Measurements from ENCODE around the gene CPNE1.
"Not testable (repeated sequence)": the region's sequence is repeated elsewhere in the genome, so short reads cannot be mapped to it uniquely, and the experiment has no call there.

The CPNE1 gene

DNA sequence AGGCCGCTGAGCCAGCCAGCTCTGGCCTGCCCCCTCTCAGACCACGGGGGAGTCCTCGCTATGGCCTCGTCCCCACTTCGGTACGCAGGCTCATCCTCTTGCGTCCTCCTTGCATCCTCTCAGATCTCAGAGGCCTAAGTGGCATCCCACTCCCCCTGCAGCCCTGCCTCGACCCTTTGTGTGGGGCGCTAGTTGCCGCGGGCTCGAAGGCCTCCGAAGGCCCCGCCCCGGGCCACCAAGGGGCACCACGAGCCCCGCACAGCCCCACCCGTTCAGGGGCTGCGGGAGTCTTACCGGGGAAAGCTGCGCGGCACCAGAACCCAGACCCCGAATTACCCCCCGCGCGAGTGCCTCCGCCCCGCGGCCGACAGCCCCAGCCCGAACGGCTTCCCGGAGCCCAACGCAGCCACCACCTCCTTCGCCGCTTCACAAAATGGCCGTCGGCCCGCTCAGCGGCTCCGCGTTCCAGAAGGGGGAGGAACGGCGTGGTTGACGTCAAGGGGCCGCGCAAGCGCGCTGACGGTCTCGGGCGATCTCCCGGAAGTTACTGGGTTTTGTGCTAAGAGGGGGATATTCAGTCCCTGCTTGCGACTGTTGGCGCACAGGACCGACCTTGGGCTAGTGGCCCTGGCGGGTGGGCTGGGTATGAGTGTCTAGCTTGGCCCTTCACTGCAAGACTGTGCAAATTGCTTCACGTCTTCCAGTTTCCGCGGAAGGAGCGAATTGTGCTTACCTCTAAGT is at the start of gene CPNE1, which contains the start of gene RBM12:
Gene CPNE1, minus strand, starts transcription at position 435 of the 741 bp plus-strand sequence. CDS start 31,977 bp downstream, outside the sequence.
Gene RBM12, minus strand, starts transcription at position 435 of the 741 bp plus-strand sequence. CDS start 9,578 bp downstream, outside the sequence.
- DNase-seq (ENCODE audit: low spot score), result peak; percentile 97

DNA sequence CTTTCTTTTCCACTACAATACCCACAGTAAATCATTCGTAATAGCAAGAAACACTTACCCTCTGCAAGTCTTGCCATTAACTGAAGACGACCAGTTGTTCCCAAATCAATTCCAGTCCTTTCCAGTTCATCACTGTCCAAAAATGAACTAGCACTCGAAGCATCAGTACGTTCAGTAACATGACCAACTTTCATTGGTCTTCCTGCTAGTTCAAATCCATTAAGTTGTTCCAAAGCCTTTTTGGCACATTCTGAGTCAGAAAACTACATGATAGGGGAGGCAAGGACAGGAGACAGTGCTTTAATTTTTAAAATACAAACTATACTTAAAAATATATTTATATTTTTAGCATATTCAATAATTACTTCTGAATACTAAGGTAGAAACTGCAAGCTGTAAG is 49.4 kb upstream of the CPNE1 start:
- DNase-seq (ENCODE audit: low spot score), result no peak

DNA sequence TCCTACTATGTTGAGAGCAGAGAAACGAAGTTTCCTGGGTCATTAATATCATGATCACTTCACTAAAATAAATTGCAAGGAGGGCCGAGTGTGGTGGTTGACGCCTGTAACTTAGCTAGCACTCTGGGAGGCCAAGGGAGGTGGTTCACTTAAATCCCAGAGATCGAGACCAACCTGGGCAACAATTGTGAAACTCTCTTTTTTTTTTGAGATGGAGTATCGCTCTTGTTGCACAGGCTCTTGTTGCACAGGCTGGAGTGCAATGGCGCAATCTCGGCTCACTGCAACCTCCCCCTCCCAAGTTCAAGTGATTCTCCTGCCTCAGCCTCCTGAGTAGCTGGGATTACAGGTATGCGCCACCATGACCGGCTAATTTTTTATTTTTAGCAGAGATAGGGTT is 48.4 kb upstream of the CPNE1 start:
- not testable (repeated sequence) for DNase-seq (ENCODE audit: low spot score)

DNA sequence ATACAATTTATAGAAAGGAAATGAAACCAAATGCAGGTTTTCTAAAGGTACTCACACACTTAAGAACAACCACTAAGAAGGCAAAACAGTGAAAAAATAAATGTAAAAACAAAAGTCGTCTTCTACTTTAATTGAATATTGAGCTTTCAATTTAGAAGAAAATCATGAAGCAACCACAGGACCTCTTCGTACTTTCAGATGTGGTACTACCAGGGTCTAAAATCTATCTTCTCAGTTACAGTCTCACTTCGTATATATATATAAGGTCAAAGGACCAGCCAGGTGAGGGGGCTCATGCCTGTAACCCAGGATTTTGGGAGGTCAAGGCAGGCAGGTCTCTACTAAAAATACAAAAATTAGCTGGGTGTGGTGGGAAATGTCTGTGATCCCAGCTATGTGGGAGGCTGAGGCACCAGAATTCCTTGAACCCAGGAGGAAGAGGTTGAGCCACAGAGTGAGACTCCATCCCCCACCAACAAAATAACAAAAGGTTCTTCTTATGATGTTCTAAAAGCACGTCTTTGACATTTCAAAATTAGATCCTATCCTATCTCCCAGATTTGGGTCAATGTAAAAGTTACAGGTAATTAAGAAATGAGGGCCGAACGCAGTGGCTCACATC is 47.0 kb upstream of the CPNE1 start:
- DNase-seq (ENCODE audit: low spot score), result no peak

DNA sequence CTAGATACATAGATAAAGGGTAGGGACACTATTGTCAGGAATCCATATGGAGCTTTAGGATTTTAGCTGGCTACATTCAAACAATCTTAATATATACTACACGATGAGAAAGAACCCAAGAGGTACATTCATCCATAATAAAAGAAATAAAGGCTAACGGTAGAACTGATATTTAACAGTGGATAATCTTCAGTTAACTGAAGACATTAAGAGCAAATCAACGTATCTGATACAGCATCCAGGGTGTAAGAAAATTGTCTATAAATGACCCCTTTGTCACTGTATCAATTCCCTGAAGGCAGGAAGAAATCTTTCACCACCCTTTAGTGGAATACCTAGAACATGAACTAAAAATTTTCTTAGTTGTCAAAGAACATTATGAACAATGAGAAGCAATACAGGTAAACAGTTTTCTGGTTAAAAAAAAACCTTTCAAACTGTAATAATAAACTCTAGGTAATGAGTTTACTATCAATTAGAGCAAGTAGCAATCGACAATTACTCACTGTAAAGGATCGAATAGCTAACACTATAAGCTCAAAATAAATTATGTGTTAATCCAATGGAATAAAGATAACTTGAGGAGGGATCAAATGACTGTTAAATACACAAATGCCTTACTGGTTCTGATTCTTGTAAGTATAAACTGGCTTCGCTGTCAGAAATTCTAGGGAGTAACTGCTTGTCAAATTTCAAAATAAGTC is 46.3 kb upstream of the CPNE1 start:
- no peak for DNase-seq (ENCODE audit: low spot score)

DNA sequence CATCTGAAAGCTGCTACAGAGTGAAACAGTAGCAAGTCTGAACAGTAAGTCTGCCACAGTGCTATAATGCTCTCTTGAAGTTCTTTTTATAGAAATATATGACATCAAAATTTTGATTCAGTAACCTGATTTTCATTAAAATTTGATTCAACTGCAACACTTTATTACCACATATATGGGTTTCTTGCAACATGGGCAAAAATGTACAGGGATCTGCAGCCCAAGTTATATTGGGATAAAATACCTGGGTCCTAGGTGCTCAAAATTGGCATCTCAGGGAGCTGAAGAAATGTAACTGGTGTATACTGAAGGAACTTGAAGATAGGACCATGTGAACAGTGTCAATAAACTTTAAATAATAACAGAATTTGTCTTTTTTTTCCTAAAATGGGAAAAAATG is 45.3 kb upstream of the CPNE1 start:
- no peak for DNase-seq (ENCODE audit: low spot score)

DNA sequence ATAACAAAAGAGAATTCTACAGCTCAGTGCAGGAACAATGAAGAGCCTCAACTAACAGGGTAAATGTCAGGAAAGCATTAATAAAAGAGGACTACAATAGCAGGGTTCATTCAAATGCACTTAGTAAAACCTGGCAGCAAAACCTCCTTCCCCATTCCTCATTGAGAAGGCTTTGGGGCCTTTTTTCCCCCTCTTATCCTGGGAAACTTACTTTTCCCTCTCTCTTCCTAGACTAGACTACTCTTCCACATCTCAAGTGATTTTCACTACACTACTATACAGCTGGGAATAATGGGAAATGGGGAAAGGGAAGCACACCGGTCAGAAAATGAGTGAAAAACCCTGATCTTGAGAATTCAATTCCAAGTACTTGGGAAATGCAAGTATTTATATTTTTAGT is 44.6 kb upstream of the CPNE1 start:
- DNase-seq (ENCODE audit: low spot score), result no peak

DNA sequence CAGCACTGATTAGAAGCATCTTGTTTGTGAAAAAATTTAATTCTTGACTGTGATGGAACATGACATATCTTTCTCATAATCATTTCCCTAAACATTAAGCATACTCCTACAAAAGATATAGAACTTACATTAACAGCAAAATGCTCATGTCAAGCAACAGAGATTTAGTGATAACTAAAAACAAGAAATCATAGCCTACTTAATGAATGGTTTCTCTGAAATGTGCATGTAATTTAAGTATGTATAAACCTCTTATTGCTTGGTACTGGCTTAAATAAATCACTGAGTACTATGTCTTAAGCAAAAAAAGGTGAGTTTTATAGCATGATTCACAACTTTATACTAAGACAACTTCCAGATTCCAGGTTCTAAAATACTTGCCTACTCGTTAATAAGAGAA is 43.8 kb upstream of the CPNE1 start:
- DNase-seq (ENCODE audit: low spot score), result no peak

DNA sequence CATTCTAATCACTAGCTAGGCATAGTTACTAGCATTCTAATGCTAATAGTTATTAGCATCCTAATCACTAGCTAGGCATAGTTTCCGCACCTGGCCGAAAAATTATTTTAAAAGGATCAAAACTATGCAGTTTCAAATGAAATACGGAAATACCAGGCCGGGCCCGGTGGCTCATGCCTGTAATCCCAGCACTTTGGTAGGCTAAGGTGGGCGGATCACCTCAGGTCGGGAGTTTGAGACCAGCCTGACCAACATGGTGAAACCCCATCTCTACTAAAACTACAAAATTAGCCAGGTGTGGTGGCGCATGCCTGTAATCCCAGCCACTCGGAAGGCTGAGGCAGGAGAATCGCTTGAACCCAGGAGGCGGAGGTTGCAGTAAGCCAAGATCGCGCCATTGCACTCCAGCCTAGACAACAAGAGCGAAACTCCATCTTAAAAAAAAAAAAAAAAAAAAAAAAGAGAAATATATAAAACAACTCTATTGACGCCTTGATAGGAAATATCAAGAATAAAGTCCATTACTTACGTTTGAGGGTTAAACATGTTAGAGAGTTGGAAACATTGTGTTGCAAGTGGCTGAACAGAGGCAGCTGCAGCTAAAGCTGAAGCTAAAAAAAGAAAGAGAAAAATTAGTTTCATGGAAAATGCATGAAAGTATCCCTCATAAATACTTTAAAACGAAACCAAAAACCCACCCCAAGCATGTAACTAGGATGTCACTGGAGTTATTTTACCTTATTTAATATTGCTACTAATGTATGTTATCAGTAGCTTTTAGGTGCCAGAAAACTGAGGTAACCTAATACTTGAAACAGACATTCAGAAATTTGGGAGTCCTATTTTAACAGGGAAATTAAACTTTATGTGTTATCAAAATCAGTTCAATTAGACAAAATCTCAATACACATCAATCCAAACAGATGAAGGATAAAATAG is 42.2 kb upstream of the CPNE1 start:
- DNase-seq (ENCODE audit: low spot score), result not testable (repeated sequence)

DNA sequence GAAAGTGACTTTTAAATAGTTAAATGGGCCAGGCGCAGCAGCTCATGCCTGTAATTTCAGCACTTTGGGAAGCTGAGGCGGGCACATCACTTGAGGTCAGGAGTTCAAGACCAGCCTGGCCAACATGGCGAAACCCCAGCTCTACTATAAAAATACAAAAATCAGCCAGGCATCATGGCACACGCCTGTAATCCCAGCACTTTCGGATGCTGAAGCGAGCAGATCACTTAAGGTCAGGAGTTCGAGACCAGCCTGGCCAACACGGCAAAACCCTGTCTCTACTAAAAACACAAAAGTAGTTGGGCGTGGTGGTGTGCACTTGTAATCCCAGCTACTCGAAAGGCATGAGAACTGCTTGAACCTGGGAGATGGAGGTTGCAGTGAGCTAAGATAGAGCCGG is 41.2 kb upstream of the CPNE1 start:
- DNase-seq (ENCODE audit: low spot score), result not testable (repeated sequence)

DNA sequence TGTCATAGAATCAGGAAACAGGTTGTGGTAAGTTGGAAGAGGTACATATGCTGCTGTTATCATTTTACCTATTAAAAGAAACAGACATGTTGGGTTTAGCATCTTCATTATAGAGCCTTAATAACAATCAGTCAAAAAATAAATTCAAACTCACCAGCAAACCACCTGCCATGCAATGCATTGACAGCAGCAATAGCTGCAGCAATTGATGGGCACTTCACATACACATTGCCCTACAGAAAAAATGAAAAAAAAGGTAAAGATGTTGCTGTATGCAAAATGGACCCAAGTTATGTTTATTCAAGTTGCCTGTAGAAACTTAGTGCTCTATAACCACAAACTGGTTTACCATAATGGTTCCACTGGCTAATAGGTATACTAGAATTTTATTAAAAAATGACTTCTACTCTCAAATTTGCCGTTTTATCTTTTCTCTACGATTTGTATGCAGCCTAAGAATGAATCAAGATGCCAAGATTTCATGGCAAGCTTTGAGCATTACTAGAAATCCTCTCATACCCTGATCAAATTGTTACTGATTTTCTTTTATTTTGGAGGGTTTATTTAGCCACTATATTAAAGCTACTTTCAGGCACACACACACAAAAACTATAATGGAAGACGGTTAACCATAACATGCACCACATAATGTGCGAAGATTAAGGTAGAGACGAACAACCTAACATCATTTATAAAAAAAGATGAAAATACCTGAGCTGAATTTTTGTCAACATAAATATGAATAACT is 40.0 kb upstream of the CPNE1 start:
- DNase-seq (ENCODE audit: low spot score), result no peak

DNA sequence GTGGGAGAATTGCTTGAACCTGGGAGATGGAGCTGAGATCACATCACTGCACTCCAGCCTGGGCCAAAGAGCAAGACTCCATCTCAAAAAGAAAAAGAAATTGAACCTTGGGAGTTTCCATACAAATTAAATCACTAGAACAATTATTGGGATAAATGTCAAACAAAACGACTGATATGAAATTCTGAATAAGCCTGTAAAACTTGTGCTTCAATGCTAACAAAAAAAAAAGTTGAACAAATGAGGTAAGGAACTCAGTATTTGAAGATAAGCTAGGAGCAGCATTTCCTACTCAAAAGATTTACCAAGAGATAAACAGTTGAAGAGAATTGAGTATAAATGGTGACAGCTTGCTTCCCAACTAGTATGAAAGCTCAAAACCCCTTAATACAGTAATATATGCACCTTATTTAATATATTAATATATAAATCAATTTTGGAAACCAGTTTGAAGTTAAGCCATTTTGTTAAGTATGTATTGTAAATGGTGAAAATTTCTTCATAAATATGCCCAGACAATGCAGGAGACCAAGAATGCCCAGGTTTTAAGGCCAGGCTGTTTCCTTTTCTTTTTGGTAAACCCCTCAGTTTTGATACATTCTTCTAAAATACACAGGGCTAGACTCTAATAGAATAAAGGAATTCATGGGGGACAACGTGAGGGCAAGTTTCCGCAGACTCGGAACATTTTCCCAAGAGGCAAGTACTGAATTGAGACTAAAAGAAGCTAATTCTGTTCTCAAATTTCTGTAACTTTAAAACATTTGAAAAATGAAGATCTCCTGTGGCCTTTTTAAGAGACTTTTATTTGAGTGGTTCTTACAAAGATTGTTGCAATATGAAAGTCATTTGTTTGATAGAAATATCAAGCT is 38.4 kb upstream of the CPNE1 start:
- DNase-seq (ENCODE audit: low spot score), result no peak

DNA sequence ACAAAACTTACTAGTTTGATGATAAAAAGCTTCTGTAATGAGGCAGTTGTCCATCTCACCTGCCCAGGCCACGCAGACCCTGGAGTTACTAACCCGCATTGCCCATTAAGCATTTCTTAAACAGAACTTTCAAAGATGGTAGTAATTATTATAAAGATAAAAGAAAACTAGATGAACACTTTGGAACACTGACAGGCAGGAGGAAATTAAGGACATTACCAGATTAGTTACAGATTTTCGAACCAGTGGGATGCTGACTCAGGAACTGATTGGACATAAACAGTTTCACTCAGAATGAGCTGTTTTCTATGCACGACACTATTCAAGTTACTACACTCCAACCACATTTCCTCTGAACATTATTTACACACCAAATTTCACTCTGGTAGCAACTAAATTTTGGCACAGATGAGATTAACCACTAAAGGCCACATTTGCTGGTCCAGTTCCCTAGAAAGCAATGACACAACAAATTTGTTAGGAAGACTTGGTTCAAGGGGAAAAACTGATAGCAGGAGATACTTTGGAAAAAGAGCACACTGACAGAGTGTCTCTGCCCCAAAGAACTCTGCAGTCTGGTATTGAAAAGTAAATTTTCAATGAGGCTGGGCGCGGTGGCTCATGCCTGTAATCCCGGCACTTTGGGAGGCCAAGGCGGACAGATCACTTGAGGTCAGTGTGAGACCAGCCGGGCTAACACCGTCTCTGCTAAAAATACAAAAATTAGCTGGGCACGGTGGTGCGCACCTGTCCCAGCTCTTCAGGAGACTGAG is 37.5 kb upstream of the CPNE1 start:
- DNase-seq (ENCODE audit: low spot score), result peak; percentile 65

DNA sequence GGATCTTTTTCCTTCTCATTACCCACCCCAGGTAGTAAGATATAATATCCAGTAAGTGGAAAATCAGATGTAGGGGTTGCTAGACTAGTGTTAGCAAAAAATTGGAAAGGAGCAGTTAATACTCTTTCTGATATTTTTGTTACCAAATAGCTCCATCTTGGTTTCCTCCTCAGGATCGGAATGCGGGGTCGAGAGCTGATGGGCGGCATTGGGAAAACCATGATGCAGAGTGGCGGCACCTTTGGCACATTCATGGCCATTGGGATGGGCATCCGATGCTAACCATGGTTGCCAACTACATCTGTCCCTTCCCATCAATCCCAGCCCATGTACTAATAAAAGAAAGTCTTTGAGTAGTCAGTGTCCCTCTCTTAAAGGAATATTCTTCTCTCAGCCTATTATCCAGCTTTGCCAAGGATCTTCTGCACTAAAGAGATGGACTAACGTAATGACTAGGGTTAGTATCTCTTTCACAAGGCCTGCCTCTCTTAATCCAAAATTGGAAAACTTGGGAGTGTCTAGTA is 36.0 kb upstream of the CPNE1 start:
- peak; percentile 46 for DNase-seq (ENCODE audit: low spot score)

DNA sequence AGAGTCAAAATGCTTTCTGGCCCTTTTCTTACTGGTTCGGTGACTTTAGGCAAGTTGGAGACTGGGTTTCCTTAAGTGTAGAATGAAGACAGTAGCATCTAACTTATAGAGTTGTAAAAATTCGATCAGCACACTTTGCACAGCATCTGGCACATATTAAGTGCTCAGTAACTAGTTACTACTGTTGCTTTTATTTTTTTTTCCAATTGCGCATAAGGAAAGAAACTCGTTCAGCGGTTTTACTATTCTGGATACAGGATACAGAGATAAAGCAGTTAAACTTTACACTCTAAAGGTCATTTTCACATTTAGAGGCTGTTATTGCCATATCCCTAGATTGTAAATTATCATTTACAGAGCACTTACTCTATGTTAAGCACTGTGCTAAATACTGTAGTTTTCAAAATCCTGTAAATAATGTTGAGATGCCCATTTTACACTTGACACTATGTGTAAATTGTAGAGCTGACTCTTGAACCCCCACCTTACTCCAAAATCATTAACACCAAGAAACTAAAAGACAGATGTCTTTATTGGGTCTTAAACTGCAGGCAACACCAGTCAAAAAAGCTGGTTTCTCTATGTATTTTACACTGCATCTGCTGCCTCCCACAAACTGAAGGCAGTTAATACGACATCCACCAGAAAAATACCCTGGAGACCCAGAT is 35.4 kb upstream of the CPNE1 start:
- DNase-seq (ENCODE audit: low spot score), result peak; percentile 36

DNA sequence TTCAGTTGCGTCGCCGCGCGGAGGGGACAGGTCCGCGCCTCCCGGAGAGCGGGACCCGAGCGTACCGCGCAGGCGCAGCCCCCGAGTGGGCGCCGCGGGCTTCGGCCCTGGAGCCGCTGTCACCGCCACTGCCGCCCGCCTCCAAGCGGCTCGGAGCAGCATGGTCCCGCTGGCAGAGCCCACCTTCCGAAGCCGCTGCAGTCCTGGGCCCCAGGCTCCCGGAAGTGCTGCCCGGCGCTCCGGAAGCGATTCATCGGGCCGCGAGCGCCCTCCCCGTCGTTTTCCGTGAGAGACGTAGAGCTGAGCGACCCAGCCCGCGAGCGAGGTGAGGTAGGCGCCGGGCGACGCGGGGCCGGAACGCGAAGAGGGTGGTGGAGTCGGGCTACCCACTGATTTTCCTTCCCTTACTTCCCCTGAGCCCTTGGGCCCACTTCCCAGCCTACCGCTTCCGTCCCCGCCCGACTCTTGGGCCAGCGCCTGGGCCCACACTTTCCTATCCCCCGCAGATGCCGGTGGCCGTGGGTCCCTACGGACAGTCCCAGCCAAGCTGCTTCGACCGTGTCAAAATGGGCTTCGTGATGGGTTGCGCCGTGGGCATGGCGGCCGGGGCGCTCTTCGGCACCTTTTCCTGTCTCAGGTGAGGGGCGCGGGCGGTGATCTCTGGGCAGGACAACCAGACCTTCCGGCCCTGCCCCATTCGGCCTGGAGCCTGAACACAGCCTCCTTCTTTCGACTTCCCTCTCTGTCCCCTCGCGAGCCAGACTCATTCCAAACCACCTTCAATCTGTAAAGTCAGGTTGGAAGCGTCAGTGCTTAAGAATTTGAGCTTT is 34.6 kb upstream of the CPNE1 start, which contains the start of the genes NFS1 and ROMO1:
Gene NFS1, minus strand, starts transcription at position 226 of the 830 bp plus-strand sequence. Its CDS starts 64 bp downstream, at position 162.
Gene ROMO1, plus strand, starts transcription at position 279 of the 830 bp plus-strand sequence. Its CDS starts 228 bp downstream, at position 507.
- DNase-seq (ENCODE audit: low spot score), result peak; percentile 92
